H54 (cell line): Measurements from ENCODE around the gene POU6F2.

ENCODE experiments used
- DNase-seq: peaks from one replicate; pipeline ENCODE4 v3.0.0; 2011; ENCODE audit warnings: low spot score, mixed read lengths; ENCODE audit not compliant: insufficient read length
- FAIRE-seq: peaks from 3 replicates; lab custom pipeline; 2011; peaks lifted over from hg19 to GRCh38; lab: Jason Lieb, UNC
- POLR2A ChIP-seq: IDR thresholded peaks from 2 replicates; pipeline ENCODE4 v1.6.1; 2011; ENCODE audit warnings: low read depth, mild to moderate bottlenecking, low read length

POU6F2 gene

DNA sequence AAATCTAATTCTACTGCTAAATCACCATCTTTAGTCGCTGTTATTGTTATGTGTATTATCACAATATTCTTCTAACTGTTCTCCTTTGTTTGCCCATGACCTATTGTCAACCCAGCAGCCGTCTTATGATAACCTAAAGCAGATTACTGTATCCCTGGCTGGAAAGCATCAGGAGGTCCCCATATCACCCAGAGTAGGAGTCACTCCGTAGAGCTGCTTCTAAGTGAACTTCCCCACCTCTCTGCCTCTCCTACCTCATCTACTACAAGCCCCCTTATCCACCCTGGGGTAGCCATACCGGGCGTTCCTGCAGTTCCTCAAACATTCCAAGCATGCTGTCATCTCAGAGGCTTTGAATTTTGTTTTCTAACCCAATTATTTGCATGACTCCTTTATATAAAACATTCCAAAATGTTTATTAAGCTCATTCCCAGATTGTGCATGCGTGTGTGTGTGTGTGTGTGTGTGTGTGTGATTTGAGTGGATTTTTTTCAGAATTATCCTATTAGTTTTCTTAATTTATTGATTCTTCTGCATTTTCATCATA lies 39.7 kb downstream of the POU6F2 start:
- FAIRE-seq (no peak), DNase-seq (no peak)
- TF ChIP-seq POLR2A: no peak

DNA sequence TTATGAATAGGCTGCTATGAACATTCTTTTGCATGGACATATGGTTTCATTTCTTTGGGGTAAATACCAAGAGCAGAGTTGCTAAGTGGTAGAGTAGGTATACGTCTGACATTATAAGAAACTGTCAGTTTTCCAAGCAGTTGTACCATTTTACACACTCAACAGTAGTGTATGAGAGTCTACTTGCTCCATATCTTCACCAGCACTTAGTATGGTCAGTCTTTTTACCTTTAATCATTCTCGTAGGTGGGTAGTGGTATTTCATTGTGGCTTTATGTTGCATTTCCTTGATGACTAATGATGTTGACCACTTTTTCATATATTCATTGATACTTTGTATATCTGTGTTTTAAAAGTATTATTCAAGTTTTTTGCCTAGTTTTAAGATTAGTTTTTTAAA lies 45.1 kb downstream of the POU6F2 start:
- FAIRE-seq: no peak
- no peak for TF ChIP-seq POLR2A

GRCh38 chr7:39027491-39027890 lies 49.8 kb downstream of the POU6F2 start:
- DNase-seq: no peak
- FAIRE-seq: no peak
- no peak for TF ChIP-seq POLR2A

More for the DNA sequence above, 45.1 kb downstream of the POU6F2 start:
- no peak for DNase-seq

DNA sequence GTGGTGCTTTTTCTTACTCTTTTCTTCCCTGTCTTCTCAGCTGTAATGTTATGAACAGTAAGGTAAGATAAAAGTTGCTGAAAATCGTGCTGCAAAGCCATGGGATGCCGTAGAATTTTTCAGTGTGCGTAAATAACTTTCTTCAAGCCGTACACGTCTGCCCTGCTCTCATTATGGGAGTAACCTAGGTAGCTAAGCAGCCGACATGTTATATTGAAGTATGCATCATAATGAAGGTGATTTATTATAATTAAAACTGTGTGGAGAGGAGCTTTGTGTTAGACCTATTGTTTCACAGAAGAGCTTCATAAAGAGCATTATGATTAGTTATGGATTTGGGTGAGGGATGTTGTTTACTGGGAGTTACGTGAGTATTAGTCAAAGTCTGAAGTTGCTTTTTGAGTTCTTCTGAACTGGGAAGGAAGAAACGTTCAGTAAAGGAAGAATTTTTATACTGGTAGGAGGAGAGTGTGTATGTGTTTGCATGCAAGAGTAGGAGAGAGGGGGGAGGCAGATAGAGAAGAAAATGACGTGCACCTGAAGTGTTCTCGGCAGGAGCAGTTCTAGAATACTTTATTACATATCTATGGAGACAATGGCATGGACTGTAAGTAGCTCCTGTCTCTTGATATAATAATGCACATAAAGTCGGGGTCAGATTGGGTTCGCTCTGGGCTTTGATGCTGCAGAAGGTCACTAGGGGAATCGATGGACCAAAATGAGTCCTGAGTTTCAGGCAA lies 56.3 kb downstream of the POU6F2 start:
- FAIRE-seq: no peak
- no peak for DNase-seq
- TF ChIP-seq POLR2A: no peak

DNA sequence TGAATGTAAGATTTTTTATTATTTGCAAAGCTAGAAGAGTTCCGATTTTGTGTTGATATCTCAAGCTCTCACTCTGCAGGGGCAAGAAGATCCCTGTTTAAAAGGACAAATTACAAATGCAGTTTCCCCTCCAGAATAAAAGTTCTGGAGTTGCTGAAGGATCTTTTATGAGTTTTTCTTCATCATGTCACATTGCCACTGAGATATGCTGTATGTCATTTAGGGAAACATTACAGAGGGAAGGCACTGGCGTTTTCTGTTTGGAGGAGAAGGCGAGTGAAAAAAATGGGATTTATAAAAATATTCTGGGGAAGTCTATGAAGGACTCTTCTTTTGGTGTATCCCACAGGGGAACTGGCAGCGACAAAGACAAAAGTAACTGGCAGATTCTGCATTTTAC lies 57.4 kb downstream of the POU6F2 start:
- FAIRE-seq (no peak), DNase-seq (no peak)
- no peak for TF ChIP-seq POLR2A

DNA sequence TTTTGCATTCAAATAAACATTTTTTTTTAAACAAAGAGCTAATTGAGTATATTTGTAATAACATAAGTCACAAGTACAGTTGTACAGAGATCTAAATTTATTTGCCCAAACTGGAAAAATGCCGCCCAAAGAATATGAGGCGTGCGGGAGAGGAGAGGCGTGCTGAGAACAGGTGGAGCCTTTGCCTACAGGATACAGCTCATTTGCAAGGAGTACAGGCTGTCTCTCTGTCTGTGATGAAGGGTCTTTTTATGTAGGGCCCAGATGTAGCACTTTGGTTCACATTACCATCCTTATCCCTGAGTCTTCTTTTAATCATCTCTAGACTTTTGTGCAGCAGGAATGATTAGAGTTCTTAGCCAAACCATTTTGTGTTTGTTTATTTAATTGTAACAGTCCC lies 58.2 kb downstream of the POU6F2 start:
- TF ChIP-seq POLR2A: no peak
- FAIRE-seq: no peak
- DNase-seq: no peak

DNA sequence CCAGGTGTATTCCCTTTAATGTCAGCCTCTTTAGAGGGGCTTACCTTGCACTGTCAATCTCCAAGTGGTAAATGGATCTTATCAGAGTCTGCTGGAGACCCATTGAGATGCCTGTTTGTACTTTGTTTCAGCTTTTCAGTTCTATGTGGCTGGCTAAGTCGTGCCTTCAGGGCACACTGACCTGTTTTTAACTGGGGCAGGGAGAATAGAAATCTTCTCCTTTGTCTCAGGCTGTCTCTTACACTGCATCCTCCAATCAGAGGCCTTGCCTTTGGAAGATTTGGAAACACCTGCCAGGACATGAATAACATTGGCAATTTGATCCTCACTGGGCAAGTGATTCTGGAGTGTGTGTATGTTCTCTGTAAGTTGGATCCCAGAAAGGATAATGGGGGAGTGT lies 65.0 kb downstream of the POU6F2 start:
- DNase-seq: no peak
- no peak for FAIRE-seq
- TF ChIP-seq POLR2A: no peak

DNA sequence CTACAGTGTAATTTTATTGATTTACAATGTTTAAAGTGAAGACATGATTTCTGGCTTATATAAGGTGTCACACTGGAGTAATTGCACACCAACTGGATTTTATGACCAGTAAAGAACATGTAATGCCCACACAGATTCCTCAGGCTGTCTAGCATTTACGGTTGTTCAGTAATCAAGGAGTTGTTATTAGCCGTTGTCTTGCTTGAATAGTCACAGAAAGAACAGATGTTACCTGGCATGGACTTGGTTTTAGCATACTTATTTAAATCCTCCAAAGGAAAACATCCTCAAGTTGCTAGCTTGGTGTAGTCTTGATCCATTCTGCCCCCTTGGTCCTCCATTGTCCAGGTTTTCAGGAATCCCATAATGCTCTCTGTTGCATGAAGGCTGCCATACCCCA lies 65.8 kb downstream of the POU6F2 start:
- no peak for FAIRE-seq
- no peak for TF ChIP-seq POLR2A
- DNase-seq: no peak

GRCh38 chr7:39044489-39044888 lies 66.8 kb downstream of the POU6F2 start:
- no peak for FAIRE-seq
- TF ChIP-seq POLR2A: no peak
- DNase-seq: no peak

DNA sequence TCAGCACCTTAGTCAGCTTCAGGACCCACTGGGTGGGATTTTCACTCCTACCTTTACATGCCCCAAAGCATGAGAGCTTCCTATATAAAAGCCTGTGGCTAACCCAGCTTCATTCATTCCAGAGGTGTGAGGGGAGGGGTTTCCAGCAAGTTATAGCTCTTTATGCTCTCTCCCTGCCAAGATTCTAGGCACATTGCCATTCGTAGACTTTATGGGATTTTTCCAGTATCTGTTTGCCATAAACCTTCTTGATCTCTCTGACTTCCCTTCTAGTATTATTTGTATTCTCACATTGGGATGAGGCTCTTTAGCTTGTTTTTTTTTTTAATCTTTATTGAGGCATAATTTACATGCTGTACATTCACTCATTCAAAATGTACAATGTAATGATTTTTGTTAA lies 67.5 kb downstream of the POU6F2 start:
- TF ChIP-seq POLR2A: no peak
- DNase-seq: no peak
- FAIRE-seq: no peak

- no peak for FAIRE-seq
- TF ChIP-seq POLR2A: no peak
- no peak for DNase-seq
Observed at GRCh38 chr7:39051279-39051678, 73.6 kb downstream of the POU6F2 start.

GRCh38 chr7:39051707-39052106 lies 74.0 kb downstream of the POU6F2 start:
- DNase-seq (no peak), FAIRE-seq (peak; percentile 57)
- TF ChIP-seq POLR2A: no peak

DNA sequence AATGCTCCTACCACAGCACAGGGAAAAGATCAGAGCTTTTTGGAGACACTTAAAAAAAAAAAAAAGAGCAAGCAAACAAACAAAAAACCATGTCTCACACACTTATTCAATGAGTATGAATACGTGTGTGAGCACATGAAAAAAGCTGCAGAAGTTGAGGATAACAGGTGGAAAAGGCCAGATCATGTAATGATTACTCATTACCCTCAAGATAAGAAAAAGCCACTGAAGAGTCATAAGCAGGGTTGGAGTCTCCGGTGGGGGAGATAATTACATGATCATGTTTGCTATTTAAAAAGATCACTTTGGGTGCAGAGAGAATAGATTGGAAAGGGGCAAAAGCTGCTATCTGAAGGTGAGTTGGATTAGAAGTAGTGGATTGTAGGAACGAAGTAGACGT lies 77.0 kb downstream of the POU6F2 start:
- TF ChIP-seq POLR2A: no peak
- peak; percentile 64 for FAIRE-seq
- no peak for DNase-seq

GRCh38 chr7:39056153-39056552 lies 78.4 kb downstream of the POU6F2 start:
- no peak for DNase-seq
- no peak for TF ChIP-seq POLR2A
- FAIRE-seq: no peak

DNA sequence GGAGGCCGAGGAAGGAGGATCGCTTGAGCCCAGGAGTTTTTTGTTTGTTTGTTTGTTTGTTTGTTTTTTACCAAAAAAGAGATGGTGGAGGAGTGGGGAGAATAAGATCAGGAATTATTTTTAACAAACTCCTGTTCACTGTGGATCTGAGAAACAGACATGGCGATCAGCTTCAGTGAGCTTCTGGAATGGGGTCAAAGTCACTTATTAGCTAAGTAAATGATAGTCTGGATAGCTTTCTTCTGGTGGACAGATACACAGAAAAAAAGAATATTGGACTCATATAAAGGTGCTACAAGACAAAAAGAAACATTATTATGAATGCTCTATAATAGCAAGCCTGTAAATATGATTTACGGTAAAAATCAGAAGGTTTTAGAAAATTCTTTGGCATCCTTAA lies 85.1 kb downstream of the POU6F2 start:
- DNase-seq (no peak), FAIRE-seq (no peak)
- TF ChIP-seq POLR2A: no peak

- no peak for FAIRE-seq
- TF ChIP-seq POLR2A: no peak
- no peak for DNase-seq
Observed at GRCh38 chr7:39069031-39069430, 91.3 kb downstream of the POU6F2 start.
